ENCODE measurements around the gene MYO5A. TPM values are rescaled to one million over a fixed set of nuclear protein-coding genes. Genes with fewer than 3 reads are reported as not detected.

Gene MYO5A
- total and polyA plus RNA-seq, 9 of the 15 experiments (the other 6 are each of a cell fraction or from before 2014, with no cell fraction given): 0.03 to 0.82 (median 0.40) TPM

- TF ChIP-seq ARID4B (CRISPR knock-in tag; IDR thresholded peaks at IDR 0.05) (no peak), ZNF133 (CRISPR knock-in tag; IDR thresholded peaks at IDR 0.05) (no peak), BACH1 (tag; IDR thresholded peaks at IDR 0.05) (no peak), EP300 (IDR thresholded peaks at IDR 0.05; ENCODE audit: low read length) (peak; percentile 53), FOXK2 (conservative IDR thresholded peaks at IDR 0.05 in 1 of 2, IDR thresholded peaks at IDR 0.05 in 1 of 2; ENCODE audit: low read depth in 2 of 2) (peak; percentile 58 to 70; a peak in 3 of 4 replicates), HOXB6 (CRISPR knock-in tag; IDR thresholded peaks at IDR 0.05; ENCODE audit: borderline replicate concordance) (no peak), HMGXB4 (CRISPR knock-in tag; IDR thresholded peaks at IDR 0.05) (no peak), SMARCA4 (IDR thresholded peaks at IDR 0.05) (peak; percentile 67; the same call in 1 of the 2 replicates), FOXA1 (IDR thresholded peaks at IDR 0.05; ENCODE audit: borderline replicate concordance) (no peak)
- TF ChIP-seq, protein P1, sequence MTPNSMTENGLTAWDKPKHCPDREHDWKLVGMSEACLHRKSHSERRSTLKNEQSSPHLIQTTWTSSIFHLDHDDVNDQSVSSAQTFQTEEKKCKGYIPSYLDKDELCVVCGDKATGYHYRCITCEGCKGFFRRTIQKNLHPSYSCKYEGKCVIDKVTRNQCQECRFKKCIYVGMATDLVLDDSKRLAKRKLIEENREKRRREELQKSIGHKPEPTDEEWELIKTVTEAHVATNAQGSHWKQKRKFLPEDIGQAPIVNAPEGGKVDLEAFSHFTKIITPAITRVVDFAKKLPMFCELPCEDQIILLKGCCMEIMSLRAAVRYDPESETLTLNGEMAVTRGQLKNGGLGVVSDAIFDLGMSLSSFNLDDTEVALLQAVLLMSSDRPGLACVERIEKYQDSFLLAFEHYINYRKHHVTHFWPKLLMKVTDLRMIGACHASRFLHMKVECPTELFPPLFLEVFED (CRISPR knock-in tag; conservative IDR thresholded peaks at IDR 0.05): no peak
- TF ChIP-seq, protein P2, sequence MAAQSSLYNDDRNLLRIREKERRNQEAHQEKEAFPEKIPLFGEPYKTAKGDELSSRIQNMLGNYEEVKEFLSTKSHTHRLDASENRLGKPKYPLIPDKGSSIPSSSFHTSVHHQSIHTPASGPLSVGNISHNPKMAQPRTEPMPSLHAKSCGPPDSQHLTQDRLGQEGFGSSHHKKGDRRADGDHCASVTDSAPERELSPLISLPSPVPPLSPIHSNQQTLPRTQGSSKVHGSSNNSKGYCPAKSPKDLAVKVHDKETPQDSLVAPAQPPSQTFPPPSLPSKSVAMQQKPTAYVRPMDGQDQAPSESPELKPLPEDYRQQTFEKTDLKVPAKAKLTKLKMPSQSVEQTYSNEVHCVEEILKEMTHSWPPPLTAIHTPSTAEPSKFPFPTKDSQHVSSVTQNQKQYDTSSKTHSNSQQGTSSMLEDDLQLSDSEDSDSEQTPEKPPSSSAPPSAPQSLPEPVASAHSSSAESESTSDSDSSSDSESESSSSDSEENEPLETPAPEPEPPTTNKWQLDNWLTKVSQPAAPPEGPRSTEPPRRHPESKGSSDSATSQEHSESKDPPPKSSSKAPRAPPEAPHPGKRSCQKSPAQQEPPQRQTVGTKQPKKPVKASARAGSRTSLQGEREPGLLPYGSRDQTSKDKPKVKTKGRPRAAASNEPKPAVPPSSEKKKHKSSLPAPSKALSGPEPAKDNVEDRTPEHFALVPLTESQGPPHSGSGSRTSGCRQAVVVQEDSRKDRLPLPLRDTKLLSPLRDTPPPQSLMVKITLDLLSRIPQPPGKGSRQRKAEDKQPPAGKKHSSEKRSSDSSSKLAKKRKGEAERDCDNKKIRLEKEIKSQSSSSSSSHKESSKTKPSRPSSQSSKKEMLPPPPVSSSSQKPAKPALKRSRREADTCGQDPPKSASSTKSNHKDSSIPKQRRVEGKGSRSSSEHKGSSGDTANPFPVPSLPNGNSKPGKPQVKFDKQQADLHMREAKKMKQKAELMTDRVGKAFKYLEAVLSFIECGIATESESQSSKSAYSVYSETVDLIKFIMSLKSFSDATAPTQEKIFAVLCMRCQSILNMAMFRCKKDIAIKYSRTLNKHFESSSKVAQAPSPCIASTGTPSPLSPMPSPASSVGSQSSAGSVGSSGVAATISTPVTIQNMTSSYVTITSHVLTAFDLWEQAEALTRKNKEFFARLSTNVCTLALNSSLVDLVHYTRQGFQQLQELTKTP (IDR thresholded peaks at IDR 0.05; ENCODE audit: low read depth in 1 of 2, partially characterized antibody in 2 of 2): no peak
Measured at GRCh38 chr15:52556524-52557273, 28.0 kb upstream of the MYO5A start (continued).

Measured in K562 (cell line).